Activated CD8-positive, alpha-beta memory T cell treated with anti-CD3 and anti-CD28 coated beads for 1 hour (primary cell): ENCODE measurements around the gene XPO6.

Experiments
- DNase-seq, 2 donors: peaks; one replicate each; pipeline ENCODE4 v3.0.0-alpha.2; 2020; ENCODE audit warnings: low read depth in 1 of 2; ENCODE audit errors: extremely low read depth in 1 of 2

XPO6 gene

GRCh38 chr16:28156056-28156680, 55.6 kb downstream of the XPO6 start:
- DNase-seq: no peak

DNA sequence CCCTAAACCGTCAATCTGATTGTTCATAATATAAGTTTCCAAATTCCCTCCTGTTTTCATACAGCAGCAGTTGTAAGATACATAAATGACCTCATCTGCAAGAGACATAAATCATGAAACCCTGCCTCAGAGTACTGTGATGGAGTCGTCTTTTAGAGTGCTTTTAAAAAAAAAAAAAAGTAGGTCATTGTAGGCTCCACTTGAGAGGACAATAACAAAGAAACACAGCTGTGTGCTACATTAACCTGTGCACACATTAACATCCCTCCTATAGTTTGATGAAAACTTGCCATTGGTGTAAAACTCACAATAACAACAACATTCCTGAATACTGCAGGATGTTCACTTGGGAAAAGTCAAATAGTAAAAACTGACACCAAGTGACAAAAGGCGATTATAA, 56.5 kb downstream of the XPO6 start:
- no peak for DNase-seq

- DNase-seq: no peak
Measured at GRCh38 chr16:28151180-28151579, 60.6 kb downstream of the XPO6 start.

GRCh38 chr16:28149011-28149888, 62.5 kb downstream of the XPO6 start:
- DNase-seq: no peak

GRCh38 chr16:28146536-28146935, 65.2 kb downstream of the XPO6 start:
- DNase-seq: no peak

GRCh38 chr16:28145796-28146195, 66.0 kb downstream of the XPO6 start:
- DNase-seq: no peak

DNA sequence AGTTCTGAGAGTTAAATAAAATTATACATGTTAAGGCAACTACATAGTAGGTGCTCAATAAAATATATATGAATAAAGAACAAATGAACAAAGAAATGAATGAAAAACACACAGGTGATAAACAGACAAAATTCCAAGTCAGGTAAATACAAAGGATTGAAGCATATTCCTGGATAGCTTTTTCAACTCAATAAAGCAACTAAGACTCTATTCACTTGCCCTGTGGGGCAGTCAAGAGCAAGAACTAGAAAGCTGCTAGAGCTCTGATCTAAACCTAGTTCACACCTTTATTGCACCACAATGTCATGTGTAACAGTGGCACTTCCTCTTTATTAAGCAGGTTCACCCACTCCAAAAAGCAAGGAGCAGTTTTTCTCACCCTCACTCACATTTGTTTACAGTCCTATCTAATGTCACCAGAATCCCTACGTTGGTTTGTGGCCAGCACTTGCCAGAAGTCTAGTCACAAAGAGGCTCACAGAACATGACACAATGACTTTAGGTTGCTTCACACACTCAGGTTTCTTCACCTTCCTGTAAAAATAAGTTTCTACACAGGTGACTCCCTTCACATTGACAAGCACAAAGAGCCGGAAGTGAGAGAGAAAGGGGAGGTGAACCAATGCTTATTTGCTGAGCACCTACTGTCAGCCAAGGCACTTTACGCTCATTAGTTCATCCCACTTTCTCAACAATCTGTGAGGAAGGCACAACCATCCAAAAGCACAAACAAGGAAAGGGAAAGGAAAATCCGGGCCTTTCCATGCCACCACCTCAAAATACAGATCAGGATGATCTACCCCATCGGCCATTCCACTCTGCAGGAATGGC, 70.8 kb downstream of the XPO6 start:
- DNase-seq: peak; percentile 30 to 55

- no peak for DNase-seq
Measured at GRCh38 chr16:28139530-28139929, 72.2 kb downstream of the XPO6 start.

DNA sequence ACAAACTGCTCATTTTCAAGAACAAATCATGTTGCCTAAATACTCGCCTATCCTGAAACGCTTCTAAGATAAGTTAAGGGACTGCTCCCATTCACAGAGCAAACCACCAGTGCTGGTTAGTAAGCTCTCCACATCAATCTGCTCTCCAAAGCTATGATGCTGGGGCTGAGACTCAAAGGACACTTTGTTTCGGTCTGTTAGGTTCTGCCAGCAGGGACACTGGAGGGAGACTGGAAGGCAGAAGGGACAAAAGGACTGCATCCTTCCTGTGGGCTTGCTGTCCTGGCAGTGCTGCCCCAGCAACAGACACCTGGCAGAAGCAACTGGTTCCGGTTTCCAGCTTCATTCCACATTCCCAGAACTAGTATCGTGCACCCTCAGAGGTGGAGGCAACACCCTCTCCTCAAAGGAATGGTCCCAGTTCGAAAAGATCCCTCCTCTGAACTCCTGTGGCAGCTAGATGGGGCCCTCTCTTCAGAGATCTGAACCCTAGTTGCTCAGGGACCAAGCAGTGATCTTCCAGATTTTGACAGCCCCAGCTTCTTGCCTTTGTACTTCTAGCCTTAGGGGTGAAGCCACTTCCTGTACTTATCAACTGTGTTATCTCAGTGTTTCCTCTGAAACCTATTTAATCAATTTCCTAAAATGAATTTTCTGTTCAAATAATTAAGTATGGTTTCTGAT, 74.9 kb downstream of the XPO6 start:
- peak in 1 of 2 donors; percentile 11 for DNase-seq

GRCh38 chr16:28133666-28134065, 78.1 kb downstream of the XPO6 start:
- no peak for DNase-seq

GRCh38 chr16:28131743-28132393, 79.9 kb downstream of the XPO6 start:
- DNase-seq: no peak

DNA sequence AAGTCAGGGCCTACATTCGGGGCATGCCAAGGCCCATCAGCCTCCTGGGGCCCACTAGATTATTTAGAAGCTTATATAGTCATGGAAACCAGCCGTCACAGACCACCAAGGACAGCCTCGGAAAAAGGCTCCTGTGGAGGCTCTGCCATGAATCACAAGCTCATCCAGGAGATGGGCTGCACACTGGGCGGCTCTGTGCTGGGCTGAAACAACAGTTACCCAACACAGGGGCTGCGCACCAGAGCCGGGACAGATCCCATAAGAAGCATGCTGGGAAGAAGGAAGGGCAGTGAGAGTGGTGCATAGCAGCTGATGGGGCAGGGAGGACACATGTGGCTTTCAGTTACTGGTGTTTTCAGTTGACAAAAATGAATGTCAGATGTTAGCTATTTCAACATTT, 80.6 kb downstream of the XPO6 start:
- no peak for DNase-seq

DNA sequence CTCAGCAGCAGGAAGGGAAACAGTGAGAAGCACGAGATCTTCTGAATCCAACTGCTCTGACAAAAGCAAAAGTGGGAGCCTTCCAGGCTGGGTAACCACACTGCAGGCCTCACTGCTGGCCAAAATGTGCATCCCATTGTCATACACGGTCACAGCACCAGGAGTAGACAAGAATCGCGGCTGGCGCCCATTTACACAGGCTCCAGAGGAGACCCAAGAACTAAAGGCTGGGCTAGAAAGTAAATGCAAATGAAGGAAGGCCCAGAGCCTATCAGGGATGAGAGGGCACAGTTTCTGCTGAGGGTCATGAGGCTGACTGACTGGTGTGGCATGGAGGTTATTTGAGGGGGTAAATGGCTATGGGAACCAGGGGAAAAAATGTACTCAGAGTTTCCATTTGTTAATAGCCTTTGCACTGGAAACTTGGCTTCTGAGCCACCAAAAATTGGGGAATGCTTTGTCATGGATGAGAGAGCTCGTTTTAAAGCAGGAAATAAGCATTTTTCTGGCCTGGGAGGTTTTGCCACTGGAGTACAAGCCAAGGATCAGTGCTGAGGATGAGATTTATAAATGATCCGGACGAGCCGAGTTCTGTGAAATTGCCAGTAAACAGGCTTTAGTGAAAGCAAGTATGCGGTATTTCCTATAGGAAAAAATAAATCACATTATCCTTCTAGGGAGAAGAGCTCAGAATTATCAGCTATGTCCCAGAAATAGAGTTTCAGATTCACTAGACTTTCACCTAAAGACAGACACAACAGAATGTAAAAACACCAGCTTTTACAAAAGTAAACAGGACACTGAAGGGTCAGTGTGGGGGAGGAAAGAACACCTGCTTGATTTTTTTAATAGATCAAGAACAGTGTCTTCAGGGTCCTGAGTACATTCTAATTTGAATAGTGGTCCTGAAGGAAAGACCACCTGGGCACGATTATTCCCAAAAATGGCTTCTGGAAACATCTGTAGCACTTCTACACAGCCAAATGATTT, 81.4 kb downstream of the XPO6 start:
- DNase-seq: no peak

DNA sequence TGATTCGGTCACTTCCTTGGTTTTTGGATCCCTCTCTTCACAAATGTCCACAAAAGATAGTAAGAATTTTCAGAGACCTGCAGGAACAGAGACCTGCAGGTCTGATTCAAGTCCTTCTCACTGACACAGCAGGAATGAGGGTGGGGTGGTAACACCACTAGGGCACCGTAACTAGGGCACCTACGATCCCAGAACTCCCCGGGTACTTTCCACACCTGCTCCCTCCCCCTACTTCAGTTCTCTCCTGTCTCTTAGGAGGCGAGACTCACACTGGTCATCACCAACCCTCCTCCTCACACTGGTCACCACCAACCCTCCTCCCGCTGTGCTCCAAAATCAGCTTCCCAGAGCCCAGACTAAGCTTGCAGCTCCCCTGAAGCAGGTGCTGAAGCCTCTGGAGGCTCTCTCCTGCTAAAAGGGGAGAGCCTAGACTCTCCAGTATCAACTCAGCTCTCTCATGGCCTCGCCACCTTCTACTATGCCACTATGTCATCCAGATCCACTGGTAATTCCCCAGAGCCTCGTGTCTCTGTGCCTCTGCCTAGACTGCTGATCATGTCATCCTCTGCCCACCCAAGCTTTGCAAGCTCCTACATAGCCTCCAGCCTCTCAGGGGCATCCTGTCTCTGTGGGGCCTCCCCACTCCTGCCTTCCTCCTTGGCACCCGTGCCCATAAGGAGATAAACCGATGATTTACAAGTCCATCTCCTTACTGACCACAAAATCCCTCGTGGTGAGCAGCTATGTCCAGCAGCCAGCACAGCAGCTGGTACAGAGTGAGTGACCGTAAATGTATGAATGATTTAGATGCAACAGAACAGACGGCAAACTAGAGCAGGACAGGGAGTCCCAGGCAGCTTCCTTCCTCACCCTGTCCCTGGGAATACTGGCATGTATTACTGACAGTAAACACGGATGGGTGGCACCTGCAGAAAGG, 84.8 kb downstream of the XPO6 start:
- no peak for DNase-seq

DNA sequence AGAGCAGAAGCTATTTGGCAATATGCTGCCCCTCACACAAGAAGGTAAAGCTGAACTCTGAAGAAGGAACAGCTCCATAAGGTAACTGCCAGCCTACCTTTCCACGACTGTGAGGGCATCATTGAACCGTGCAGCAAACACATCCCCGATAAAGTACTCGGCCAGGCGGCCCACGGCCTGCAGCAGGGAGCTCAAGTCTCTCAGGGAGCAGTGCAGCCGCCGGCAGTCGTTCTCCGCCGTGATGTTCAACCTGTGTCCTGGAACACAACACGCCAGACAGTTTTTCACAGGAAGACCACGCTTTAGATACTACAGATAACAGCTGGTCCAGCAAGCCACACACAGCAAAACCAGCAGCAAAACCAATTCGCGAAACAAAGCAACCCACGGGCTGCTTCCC, 86.2 kb downstream of the XPO6 start:
- no peak for DNase-seq

DNA sequence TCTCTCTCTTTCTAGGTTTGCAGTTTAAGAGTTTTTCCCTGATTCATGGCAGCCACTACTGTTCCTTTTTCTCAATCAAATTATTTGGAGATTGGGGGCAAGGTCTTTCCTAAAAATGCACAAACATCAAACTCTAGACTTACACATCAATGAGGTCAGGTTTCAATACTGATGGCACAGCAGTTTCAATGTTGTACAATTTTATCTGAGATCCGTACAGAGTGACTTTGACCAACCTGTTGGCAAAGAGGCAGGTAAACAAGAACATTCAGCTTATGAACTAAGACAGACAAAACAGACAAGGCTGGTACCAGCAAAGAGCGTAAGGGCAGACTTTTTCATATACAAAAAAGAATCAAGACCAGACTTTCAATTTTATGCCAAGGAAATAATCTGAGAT, 90.2 kb downstream of the XPO6 start:
- no peak for DNase-seq

DNA sequence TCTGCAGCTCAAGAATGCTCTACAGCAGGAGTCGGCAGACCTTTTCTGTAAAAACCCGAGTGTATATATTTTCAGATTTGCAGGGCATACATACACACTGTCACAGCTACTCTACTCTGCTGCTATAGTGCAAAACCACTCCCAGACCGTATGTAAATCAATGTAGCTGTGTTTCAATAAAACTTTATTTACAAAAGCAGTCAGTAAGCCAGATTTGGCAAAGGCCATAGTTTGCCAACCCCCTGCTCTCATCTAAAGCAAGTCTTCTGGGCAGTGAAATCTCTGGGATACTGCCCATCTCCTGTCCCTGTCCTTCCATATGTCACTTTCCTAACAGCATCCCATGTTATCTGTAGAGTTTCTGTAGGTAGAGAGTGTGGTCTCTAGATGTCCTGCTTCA, 91.0 kb downstream of the XPO6 start:
- DNase-seq: no peak

- DNase-seq: no peak
Measured at GRCh38 chr16:28118637-28119036, 93.1 kb downstream of the XPO6 start.
